Measurements from ENCODE around the gene ZNF385D.

- TF ChIP-seq CTCF (IDR thresholded peaks at IDR 0.05) = no peak
- no peak for TF ChIP-seq USF1 (IDR thresholded peaks at IDR 0.05; ENCODE audit: borderline replicate concordance, low read depth)
Observed at GRCh38 chr3:21390856-21391255, 360.2 kb downstream of the ZNF385D start.

Measured in SK-N-SH (cell line).